H1 (cell line): Measurements from ENCODE around the gene AHSP. TPM values are rescaled to one million over a fixed set of nuclear protein-coding genes. Genes with fewer than 3 reads are reported as not detected.

Experiments used
- ATF2 ChIP-seq: IDR thresholded peaks from 2 replicates; pipeline ENCODE4 v1.6.1; 2012; ENCODE audit warnings: low read length, inconsistent platforms
- RNF2 ChIP-seq: fragments of 200-900, 300-1000 bp; sonication (generic); IDR thresholded peaks from 2 replicates; pipeline ENCODE4 v1.7.1; 2016; ENCODE audit warnings: borderline replicate concordance, low read depth, mild to moderate bottlenecking, antibody characterized with exemption, low read length; ENCODE audit not compliant: poor library complexity, severe bottlenecking; ENCODE audit errors: missing control alignments
- TBP ChIP-seq: IDR thresholded peaks from 2 replicates; pipeline ENCODE4 v1.6.1; 2011; ENCODE audit warnings: low read depth, low read length, improper control_type of control experiment
- polyA plus RNA-seq, 7 experiments: library from polyadenylated mRNA; depleted of rRNA in 3 of 7; stranded (reverse) in 5 of 7; unstranded in 2 of 7; fragments of >200 nt in 5 of 7; fragments of 200-250 nt in 2 of 7; gene quantifications; 1 replicate in 5 of 7; 2 replicates in 1 of 7; 4 replicates in 1 of 7; pipeline versions ENCODE4 v1.2.1 to v1.2.3, GENCODE V29; 2011 to 2013; ENCODE audit warnings: missing spikeins in 2 of 7, mixed read lengths in 2 of 7
- total RNA-seq: library from RNA; stranded (reverse); fragmentation: NEBNext Ultra II Directional; extraction: Animal tissue kit (Norgen Biotek cat#: 25700); gene quantifications from 2 replicates; pipeline ENCODE4 v1.2.1, GENCODE V29; 2021
- TF ChIP-seq, protein P1 (sequence below): fragments of 300-600 bp; sonication (generic); IDR thresholded peaks from 2 replicates; pipeline ENCODE4 v1.7.1; 2012; ENCODE audit warnings: low read length, moderate library complexity, mild to moderate bottlenecking, inconsistent platforms; ENCODE audit not compliant: insufficient replicate concordance

AHSP gene
- total and polyA plus RNA-seq, 2 of the 8 experiments (the other 6 are each of a cell fraction or from before 2014, with no cell fraction given) = 0.91 to 15.3 TPM

DNA sequence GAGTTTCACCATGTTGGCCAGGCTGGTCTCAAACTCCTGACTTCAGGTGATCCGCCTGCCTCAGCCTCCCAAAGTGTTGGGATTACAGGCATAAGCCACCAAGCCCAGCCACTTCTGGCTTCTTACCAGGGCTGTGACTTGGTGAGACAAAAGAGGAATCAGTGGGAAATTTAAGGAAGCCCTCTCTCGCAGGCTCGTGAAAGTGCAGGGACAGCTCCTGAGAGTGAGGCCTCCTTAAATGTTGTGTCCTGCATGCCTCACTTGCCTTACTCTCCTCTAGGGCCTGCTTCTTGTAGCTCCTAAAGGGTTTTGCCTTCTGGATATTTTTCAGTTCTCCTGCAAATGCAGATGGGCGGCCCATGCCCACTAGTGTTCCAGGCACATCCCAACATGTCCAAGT is 5.2 kb downstream of the AHSP start (continued):
- TF ChIP-seq, protein P1, sequence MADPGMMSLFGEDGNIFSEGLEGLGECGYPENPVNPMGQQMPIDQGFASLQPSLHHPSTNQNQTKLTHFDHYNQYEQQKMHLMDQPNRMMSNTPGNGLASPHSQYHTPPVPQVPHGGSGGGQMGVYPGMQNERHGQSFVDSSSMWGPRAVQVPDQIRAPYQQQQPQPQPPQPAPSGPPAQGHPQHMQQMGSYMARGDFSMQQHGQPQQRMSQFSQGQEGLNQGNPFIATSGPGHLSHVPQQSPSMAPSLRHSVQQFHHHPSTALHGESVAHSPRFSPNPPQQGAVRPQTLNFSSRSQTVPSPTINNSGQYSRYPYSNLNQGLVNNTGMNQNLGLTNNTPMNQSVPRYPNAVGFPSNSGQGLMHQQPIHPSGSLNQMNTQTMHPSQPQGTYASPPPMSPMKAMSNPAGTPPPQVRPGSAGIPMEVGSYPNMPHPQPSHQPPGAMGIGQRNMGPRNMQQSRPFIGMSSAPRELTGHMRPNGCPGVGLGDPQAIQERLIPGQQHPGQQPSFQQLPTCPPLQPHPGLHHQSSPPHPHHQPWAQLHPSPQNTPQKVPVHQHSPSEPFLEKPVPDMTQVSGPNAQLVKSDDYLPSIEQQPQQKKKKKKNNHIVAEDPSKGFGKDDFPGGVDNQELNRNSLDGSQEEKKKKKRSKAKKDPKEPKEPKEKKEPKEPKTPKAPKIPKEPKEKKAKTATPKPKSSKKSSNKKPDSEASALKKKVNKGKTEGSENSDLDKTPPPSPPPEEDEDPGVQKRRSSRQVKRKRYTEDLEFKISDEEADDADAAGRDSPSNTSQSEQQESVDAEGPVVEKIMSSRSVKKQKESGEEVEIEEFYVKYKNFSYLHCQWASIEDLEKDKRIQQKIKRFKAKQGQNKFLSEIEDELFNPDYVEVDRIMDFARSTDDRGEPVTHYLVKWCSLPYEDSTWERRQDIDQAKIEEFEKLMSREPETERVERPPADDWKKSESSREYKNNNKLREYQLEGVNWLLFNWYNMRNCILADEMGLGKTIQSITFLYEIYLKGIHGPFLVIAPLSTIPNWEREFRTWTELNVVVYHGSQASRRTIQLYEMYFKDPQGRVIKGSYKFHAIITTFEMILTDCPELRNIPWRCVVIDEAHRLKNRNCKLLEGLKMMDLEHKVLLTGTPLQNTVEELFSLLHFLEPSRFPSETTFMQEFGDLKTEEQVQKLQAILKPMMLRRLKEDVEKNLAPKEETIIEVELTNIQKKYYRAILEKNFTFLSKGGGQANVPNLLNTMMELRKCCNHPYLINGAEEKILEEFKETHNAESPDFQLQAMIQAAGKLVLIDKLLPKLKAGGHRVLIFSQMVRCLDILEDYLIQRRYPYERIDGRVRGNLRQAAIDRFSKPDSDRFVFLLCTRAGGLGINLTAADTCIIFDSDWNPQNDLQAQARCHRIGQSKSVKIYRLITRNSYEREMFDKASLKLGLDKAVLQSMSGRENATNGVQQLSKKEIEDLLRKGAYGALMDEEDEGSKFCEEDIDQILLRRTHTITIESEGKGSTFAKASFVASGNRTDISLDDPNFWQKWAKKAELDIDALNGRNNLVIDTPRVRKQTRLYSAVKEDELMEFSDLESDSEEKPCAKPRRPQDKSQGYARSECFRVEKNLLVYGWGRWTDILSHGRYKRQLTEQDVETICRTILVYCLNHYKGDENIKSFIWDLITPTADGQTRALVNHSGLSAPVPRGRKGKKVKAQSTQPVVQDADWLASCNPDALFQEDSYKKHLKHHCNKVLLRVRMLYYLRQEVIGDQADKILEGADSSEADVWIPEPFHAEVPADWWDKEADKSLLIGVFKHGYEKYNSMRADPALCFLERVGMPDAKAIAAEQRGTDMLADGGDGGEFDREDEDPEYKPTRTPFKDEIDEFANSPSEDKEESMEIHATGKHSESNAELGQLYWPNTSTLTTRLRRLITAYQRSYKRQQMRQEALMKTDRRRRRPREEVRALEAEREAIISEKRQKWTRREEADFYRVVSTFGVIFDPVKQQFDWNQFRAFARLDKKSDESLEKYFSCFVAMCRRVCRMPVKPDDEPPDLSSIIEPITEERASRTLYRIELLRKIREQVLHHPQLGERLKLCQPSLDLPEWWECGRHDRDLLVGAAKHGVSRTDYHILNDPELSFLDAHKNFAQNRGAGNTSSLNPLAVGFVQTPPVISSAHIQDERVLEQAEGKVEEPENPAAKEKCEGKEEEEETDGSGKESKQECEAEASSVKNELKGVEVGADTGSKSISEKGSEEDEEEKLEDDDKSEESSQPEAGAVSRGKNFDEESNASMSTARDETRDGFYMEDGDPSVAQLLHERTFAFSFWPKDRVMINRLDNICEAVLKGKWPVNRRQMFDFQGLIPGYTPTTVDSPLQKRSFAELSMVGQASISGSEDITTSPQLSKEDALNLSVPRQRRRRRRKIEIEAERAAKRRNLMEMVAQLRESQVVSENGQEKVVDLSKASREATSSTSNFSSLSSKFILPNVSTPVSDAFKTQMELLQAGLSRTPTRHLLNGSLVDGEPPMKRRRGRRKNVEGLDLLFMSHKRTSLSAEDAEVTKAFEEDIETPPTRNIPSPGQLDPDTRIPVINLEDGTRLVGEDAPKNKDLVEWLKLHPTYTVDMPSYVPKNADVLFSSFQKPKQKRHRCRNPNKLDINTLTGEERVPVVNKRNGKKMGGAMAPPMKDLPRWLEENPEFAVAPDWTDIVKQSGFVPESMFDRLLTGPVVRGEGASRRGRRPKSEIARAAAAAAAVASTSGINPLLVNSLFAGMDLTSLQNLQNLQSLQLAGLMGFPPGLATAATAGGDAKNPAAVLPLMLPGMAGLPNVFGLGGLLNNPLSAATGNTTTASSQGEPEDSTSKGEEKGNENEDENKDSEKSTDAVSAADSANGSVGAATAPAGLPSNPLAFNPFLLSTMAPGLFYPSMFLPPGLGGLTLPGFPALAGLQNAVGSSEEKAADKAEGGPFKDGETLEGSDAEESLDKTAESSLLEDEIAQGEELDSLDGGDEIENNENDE = no peak
- no peak for TF ChIP-seq RNF2
- TF ChIP-seq TBP = no peak
- no peak for TF ChIP-seq ATF2
- TF ChIP-seq, all 59 proteins: peak for 0
